Measurements from ENCODE around the gene LDLR. TPM values are rescaled to one million over a fixed set of nuclear protein-coding genes. Genes with fewer than 3 reads are reported as not detected.

Gene LDLR
- total RNA-seq, 1 experiment from 2014 or later = 127 TPM

DNA sequence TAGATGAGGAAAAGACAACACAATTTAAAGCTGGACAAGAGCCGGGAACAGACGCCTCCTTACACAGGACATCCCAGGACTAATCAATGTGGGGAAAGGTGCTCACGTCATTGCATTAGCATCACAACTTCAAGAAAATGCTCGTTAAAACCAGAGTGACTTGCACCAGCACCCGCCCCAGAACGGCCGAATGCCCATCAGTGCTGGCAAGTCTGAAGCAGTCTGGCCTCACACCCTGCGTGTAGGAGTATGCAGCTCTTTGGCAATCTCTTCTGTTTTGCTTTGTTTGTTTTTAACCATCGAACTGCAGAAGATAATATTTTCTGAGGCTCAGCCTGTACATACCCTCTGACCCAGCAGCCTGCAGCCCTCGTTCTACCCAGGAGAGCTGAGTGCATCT lies 44.8 kb upstream of the LDLR start:
- no peak overlapping the region for H3K4me3 Mint-ChIP-seq (ENCODE audit: unreplicated experiment)
- no peaks in the 10 kb centered on the region for H3K9me3 Mint-ChIP-seq (ENCODE audit: unreplicated experiment)
- ChIA-PET CTCF (interaction anchor here (1.1 to 3.6 kb wide), 2 partner anchors 8 to 53 kb away, joined by 3 to 18 read pairs; no protein-coding TSS in a partner anchor), POLR2A (no interaction called here)
- DNase-seq (ENCODE audit: unreplicated experiment) = no peak
- intact Hi-C loops (cut with micrococcal nuclease) = no loop called here
- H3K36me3 Mint-ChIP-seq (ENCODE audit: insufficient read depth, unreplicated experiment) = peaks cover 57% of the 10 kb centered on the region
- no peak overlapping the region for H3K27ac Mint-ChIP-seq (ENCODE audit: low read depth, unreplicated experiment)
- BruUV-seq (replicated peaks) = no TSS peak
- no peaks in the 10 kb centered on the region for H3K27me3 Mint-ChIP-seq (ENCODE audit: insufficient read depth, unreplicated experiment)
- H3K4me1 Mint-ChIP-seq (ENCODE audit: insufficient read depth, unreplicated experiment) = peaks cover 13% of the 10 kb centered on the region
- TF ChIP-seq, protein P1, sequence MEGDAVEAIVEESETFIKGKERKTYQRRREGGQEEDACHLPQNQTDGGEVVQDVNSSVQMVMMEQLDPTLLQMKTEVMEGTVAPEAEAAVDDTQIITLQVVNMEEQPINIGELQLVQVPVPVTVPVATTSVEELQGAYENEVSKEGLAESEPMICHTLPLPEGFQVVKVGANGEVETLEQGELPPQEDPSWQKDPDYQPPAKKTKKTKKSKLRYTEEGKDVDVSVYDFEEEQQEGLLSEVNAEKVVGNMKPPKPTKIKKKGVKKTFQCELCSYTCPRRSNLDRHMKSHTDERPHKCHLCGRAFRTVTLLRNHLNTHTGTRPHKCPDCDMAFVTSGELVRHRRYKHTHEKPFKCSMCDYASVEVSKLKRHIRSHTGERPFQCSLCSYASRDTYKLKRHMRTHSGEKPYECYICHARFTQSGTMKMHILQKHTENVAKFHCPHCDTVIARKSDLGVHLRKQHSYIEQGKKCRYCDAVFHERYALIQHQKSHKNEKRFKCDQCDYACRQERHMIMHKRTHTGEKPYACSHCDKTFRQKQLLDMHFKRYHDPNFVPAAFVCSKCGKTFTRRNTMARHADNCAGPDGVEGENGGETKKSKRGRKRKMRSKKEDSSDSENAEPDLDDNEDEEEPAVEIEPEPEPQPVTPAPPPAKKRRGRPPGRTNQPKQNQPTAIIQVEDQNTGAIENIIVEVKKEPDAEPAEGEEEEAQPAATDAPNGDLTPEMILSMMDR (IDR thresholded peaks at IDR 0.05; ENCODE audit: unreplicated experiment) = no peak

DNA sequence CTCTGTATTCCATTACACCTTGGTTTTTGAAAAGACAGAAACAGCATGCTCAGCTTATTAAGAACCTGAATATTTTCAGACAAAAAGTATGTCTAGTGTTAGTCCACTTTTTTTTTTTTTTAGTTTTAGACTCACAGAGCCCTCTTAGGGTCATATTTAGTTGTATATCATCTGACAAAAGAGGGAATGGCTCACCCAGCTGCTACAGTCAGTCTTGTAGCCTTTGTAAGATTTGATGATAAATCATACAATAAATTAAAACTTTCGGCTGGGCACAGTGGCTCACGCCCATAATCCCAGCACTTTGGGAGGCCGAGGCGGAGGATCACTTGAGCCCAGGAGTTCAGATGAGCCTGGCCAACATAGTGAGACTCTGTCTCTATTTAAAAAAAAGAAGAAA lies 43.7 kb upstream of the LDLR start:
- POLR2A ChIA-PET = no interaction called here
- CTCF ChIA-PET = interaction anchor here (0.5 to 3.6 kb wide), 3 partner anchors 10 to 632 kb away, joined by 3 to 18 read pairs (median 4); no protein-coding TSS in a partner anchor
- H3K9me3 Mint-ChIP-seq (ENCODE audit: unreplicated experiment) = no peaks in the 10 kb centered on the region
- H3K4me3 Mint-ChIP-seq (ENCODE audit: unreplicated experiment) = no peak overlapping the region
- TF ChIP-seq, protein P1 (IDR thresholded peaks at IDR 0.05; ENCODE audit: unreplicated experiment) = no peak
- intact Hi-C loops (cut with micrococcal nuclease) = no loop called here
- H3K27ac Mint-ChIP-seq (ENCODE audit: low read depth, unreplicated experiment) = no peak overlapping the region
- BruUV-seq (replicated peaks) = no TSS peak
- H3K27me3 Mint-ChIP-seq (ENCODE audit: insufficient read depth, unreplicated experiment) = no peaks in the 10 kb centered on the region
- H3K36me3 Mint-ChIP-seq (ENCODE audit: insufficient read depth, unreplicated experiment) = peaks cover 56% of the 10 kb centered on the region
- H3K4me1 Mint-ChIP-seq (ENCODE audit: insufficient read depth, unreplicated experiment) = peaks cover 13% of the 10 kb centered on the region
- DNase-seq (ENCODE audit: unreplicated experiment) = no peak

DNA sequence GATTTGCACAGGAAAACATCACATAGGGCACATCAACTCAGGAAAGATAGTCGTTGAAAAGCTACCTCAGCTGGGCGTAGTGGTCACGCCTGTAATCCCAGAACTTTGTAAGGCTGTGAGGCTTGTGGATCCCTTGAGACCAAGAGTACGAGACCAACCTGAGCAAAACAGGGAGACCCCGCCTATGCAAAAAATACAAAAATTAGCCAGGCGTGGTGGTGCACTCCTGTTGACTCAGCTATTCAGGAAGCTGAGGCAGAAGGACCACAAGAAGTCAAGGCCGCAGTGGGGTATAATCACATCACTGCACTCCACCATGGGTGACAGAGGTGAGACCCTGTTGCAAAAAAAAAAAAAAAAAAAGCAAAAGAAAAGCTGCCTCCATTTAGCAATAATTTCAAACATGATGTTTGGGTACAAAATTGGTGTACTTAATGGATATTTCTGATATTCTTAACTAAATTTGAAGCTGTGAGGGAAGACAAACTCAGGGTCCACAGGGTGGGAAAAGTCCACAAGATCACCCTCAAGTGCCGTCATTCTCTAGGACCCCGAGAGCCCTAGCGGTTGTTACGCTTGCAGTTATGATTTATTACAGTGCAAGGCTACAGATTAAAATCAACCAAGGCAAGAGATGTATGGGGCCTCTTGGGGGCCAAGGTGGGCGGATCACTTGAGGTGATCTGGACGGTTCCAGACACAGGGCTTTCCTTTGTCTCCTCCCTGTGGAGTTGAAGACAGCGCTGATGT lies 42.5 kb upstream of the LDLR start:
- no peaks in the 10 kb centered on the region for H3K27me3 Mint-ChIP-seq (ENCODE audit: insufficient read depth, unreplicated experiment)
- intact Hi-C loops (cut with micrococcal nuclease) = no loop called here
- H3K36me3 Mint-ChIP-seq (ENCODE audit: insufficient read depth, unreplicated experiment) = peaks cover 57% of the 10 kb centered on the region
- TF ChIP-seq, protein P1 (IDR thresholded peaks at IDR 0.05; ENCODE audit: unreplicated experiment) = no peak
- peaks cover 8% of the 10 kb centered on the region for H3K4me1 Mint-ChIP-seq (ENCODE audit: insufficient read depth, unreplicated experiment)
- no peak overlapping the region for H3K4me3 Mint-ChIP-seq (ENCODE audit: unreplicated experiment)
- POLR2A ChIA-PET = no interaction called here
- BruUV-seq (replicated peaks) = no TSS peak
- H3K9me3 Mint-ChIP-seq (ENCODE audit: unreplicated experiment) = no peaks in the 10 kb centered on the region
- CTCF ChIA-PET = interaction anchor here (0.6 to 3.6 kb wide), 4 partner anchors 11 to 421 kb away, joined by 3 to 18 read pairs (median 4); no protein-coding TSS in a partner anchor
- no peak for DNase-seq (ENCODE audit: unreplicated experiment)
- H3K27ac Mint-ChIP-seq (ENCODE audit: low read depth, unreplicated experiment) = no peak overlapping the region

DNA sequence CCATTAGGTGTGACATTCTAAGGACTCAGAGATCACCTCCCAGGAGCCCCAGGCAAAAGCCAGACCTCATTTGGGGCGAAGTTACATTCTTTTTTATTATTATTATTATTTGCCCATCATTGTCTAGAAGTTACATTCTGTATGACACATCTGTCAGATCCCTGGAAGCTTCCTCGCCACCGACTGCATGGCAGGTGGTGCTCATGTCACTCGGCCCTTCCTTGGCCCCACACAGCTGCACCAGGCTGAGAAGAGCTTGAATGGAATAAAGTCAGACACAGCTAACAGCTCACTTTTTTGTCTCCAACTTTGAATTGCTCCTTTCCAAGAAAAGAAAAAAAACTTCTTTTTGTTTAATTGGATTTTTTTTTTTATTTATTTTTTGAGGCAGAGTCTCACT lies 41.4 kb upstream of the LDLR start:
- TF ChIP-seq, protein P1 (IDR thresholded peaks at IDR 0.05; ENCODE audit: unreplicated experiment) = no peak
- DNase-seq (ENCODE audit: unreplicated experiment) = no peak
- Mint-ChIP-seq H3K27ac (ENCODE audit: low read depth, unreplicated experiment) (no peak overlapping the region), H3K36me3 (ENCODE audit: insufficient read depth, unreplicated experiment) (peaks cover 53% of the 10 kb centered on the region), H3K9me3 (ENCODE audit: unreplicated experiment) (no peaks in the 10 kb centered on the region), H3K4me1 (ENCODE audit: insufficient read depth, unreplicated experiment) (no peaks in the 10 kb centered on the region), H3K27me3 (ENCODE audit: insufficient read depth, unreplicated experiment) (no peaks in the 10 kb centered on the region), H3K4me3 (ENCODE audit: unreplicated experiment) (no peak overlapping the region)
- ChIA-PET POLR2A (no interaction called here), CTCF (interaction anchor here (0.6 to 0.8 kb wide), 3 partner anchors 12 to 248 kb away, joined by 3 to 4 read pairs (median 3); no protein-coding TSS in a partner anchor)
- intact Hi-C loops (cut with micrococcal nuclease) = no loop called here
- no TSS peak for BruUV-seq (replicated peaks)

Measured in MCF 10A (cell line).